NCI-H82 treated with DMSO at 0.1 percent for 48 hours (cell line): ENCODE measurements around the gene METTL9.

Experiments used
- DNase-seq: peaks from one replicate; lab custom pipeline; 2025; ENCODE audit not compliant: unreplicated experiment; lab: John Stamatoyannopoulos, UW

METTL9 gene

GRCh38 chr16:21703589-21704174, 104.3 kb downstream of the METTL9 start:
- DNase-seq: no peak

GRCh38 chr16:21704266-21704665, 104.9 kb downstream of the METTL9 start:
- DNase-seq: no peak

- DNase-seq: no peak
Observed at GRCh38 chr16:21704733-21705132, 105.4 kb downstream of the METTL9 start.
